Measurements from ENCODE around the gene ORM2. TPM values are rescaled to one million over a fixed set of nuclear protein-coding genes. Genes with fewer than 3 reads are reported as not detected.

The ORM2 gene
- total RNA-seq, 1 experiment from 2014 or later: 0.59 TPM

DNA sequence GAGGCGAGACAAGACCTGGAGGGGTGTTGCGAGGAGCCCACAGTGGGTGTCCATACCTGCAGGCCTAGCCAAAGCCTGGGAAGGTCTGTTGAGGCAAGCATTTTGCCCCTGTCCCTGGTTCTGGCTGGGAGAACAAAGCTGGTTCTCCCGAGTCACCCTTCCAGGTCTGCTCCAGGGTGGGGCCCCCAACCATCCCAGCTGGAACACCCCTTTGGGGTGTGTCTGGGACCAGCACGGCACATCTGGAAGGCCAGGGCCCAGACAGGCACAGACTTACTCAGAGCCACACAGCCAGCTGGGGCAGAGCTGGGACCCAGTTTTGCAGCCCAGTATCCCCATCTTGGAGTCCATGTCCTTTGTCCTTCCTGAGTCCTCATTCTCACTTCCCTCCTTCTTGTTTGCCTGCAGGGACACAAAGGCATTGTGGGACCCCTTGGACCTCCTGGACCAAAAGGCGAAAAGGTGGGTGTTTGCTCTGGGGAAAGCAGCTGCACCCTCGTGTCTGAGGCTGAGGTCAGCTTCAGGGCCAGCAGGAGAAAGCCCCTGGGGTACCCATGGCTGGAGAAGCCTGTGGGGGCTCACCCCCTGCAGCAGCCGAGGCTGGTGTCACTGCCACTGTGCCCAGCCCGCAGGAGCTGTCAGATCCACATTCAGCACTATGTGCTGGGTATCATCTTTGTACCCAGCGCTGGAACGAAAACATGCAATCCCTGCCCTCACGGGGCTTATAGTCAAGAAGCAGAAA, 45.2 kb upstream of the ORM2 start:
- ATAC-seq (no peak), DNase-seq (ENCODE audit: low read depth, low spot score) (no peak)
- Histone ChIP-seq H3K4me2 (ENCODE audit: low read length) (no peak overlapping the region), H3K27ac (ENCODE audit: low read depth, low read length) (no peak overlapping the region), H3K79me2 (ENCODE audit: insufficient read depth, low read length) (no peaks in the 10 kb centered on the region), H3K9me2 (ENCODE audit: insufficient read depth) (no peaks in the 10 kb centered on the region), H3K27me3 (ENCODE audit: insufficient read depth, low read length) (no peaks in the 10 kb centered on the region), H2AFZ (ENCODE audit: low read depth, low read length, poor library complexity, severe bottlenecking) (no peak overlapping the region), H3K9ac (ENCODE audit: low read length) (no peak overlapping the region), H3K36me3 (ENCODE audit: control insufficient read depth in 1 of 2, insufficient read depth in 2 of 2, low read length in 2 of 2) (no peaks in the 10 kb centered on the region), H3K4me3 (replicated peaks in 1 of 2; ENCODE audit: low read depth in 1 of 2, low read length in 2 of 2) (no peak overlapping the region), H4K20me1 (ENCODE audit: insufficient read depth) (no peaks in the 10 kb centered on the region), H3K4me1 (ENCODE audit: control insufficient read depth in 1 of 2, insufficient read depth in 2 of 2, low read length in 2 of 2) (peaks cover 5 to 6% of the 10 kb centered on the region in 2 experiments), H3K9me3 (ENCODE audit: control insufficient read depth in 1 of 2, insufficient read depth in 1 of 2, low read depth in 1 of 2, low read length in 2 of 2) (no peaks in the 10 kb centered on the region)
- intact Hi-C loops (cut with micrococcal nuclease): no loop called here
- ChIA-PET POLR2A (no interaction called here), RAD21 (ENCODE audit: low non-redundant PET in 1 of 2, low total read pairs in 2 of 2, uncharacterized antibody in 2 of 2, unreplicated experiment in 2 of 2) (no interaction called here), CTCF (no interaction called here)
- no TSS peak for BruUV-seq (replicated peaks)
- TF ChIP-seq JUND (IDR thresholded peaks at IDR 0.05) (no peak), EZH2phosphoT487 (IDR thresholded peaks at IDR 0.05; ENCODE audit: borderline replicate concordance) (no peak)

DNA sequence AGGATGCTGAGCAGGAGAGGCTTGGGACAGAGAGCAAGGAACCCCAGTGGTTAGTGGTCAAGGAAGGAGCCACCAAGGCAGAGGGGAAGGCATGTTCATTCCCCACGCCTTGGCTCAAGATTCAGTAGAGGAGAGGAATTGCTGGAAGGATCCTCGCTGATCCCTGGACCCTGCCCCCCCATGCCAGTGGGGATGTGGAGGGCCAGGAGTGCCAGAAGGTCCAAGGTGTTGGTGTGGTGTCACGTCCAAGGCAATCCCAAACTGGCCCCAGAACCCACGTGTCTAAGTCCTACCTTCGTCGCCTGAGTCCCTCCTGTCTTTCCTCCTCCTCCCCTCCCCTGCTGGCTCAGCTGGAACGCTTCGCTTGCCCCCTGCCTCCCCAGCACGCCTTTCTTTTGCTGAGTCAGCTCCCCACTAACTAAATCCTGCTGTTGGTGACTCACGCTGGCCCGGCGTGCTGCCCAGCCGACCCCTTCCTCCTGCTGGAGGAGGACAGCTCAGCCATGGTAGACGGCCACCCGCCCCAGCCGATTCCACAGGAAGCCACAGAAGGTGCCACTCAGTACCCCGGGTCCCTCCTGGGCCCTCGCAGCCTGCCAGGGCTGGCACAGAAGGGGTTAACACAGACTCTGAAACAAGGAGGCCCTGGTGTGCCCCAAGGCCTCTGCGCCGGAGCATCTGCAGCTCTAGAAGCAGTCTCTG, 44.4 kb upstream of the ORM2 start:
- Histone ChIP-seq H3K27ac (ENCODE audit: low read depth, low read length) (no peak overlapping the region), H3K4me1 (ENCODE audit: control insufficient read depth in 1 of 2, insufficient read depth in 2 of 2, low read length in 2 of 2) (no peaks in the 10 kb centered on the region), H4K20me1 (ENCODE audit: insufficient read depth) (no peaks in the 10 kb centered on the region), H3K79me2 (ENCODE audit: insufficient read depth, low read length) (no peaks in the 10 kb centered on the region), H3K9me2 (ENCODE audit: insufficient read depth) (no peaks in the 10 kb centered on the region), H3K9ac (ENCODE audit: low read length) (no peak overlapping the region), H2AFZ (ENCODE audit: low read depth, low read length, poor library complexity, severe bottlenecking) (no peak overlapping the region), H3K27me3 (ENCODE audit: insufficient read depth, low read length) (no peaks in the 10 kb centered on the region), H3K36me3 (ENCODE audit: control insufficient read depth in 1 of 2, insufficient read depth in 2 of 2, low read length in 2 of 2) (no peaks in the 10 kb centered on the region), H3K9me3 (ENCODE audit: control insufficient read depth in 1 of 2, insufficient read depth in 1 of 2, low read depth in 1 of 2, low read length in 2 of 2) (no peaks in the 10 kb centered on the region), H3K4me3 (replicated peaks in 1 of 2; ENCODE audit: low read depth in 1 of 2, low read length in 2 of 2) (no peak overlapping the region), H3K4me2 (ENCODE audit: low read length) (no peak overlapping the region)
- ATAC-seq (no peak), DNase-seq (ENCODE audit: low read depth, low spot score) (no peak)
- POLR2A ChIA-PET: no interaction called here
- CTCF ChIA-PET: no interaction called here
- RAD21 ChIA-PET (ENCODE audit: low non-redundant PET in 1 of 2, low total read pairs in 2 of 2, uncharacterized antibody in 2 of 2, unreplicated experiment in 2 of 2): no interaction called here
- intact Hi-C loops (cut with micrococcal nuclease): no loop called here
- BruUV-seq (replicated peaks): no TSS peak
- TF ChIP-seq POLR2AphosphoS5 (IDR thresholded peaks at IDR 0.05; ENCODE audit: low read depth, low read length) (no peak), EZH2phosphoT487 (IDR thresholded peaks at IDR 0.05; ENCODE audit: borderline replicate concordance) (no peak), YY1 (IDR thresholded peaks at IDR 0.05; ENCODE audit: extremely low read depth, insufficient replicate concordance, low read depth, low read length) (no peak), FOSL1 (IDR thresholded peaks at IDR 0.05; ENCODE audit: low read depth) (no peak)
- TF ChIP-seq, protein P1, sequence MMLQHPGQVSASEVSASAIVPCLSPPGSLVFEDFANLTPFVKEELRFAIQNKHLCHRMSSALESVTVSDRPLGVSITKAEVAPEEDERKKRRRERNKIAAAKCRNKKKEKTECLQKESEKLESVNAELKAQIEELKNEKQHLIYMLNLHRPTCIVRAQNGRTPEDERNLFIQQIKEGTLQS (IDR thresholded peaks at IDR 0.05): no peak
- TF ChIP-seq, protein P2, sequence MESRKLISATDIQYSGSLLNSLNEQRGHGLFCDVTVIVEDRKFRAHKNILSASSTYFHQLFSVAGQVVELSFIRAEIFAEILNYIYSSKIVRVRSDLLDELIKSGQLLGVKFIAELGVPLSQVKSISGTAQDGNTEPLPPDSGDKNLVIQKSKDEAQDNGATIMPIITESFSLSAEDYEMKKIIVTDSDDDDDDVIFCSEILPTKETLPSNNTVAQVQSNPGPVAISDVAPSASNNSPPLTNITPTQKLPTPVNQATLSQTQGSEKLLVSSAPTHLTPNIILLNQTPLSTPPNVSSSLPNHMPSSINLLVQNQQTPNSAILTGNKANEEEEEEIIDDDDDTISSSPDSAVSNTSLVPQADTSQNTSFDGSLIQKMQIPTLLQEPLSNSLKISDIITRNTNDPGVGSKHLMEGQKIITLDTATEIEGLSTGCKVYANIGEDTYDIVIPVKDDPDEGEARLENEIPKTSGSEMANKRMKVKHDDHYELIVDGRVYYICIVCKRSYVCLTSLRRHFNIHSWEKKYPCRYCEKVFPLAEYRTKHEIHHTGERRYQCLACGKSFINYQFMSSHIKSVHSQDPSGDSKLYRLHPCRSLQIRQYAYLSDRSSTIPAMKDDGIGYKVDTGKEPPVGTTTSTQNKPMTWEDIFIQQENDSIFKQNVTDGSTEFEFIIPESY (IDR thresholded peaks at IDR 0.05; ENCODE audit: extremely low read depth, insufficient replicate concordance, low read length): no peak
- TF ChIP-seq, protein P3, sequence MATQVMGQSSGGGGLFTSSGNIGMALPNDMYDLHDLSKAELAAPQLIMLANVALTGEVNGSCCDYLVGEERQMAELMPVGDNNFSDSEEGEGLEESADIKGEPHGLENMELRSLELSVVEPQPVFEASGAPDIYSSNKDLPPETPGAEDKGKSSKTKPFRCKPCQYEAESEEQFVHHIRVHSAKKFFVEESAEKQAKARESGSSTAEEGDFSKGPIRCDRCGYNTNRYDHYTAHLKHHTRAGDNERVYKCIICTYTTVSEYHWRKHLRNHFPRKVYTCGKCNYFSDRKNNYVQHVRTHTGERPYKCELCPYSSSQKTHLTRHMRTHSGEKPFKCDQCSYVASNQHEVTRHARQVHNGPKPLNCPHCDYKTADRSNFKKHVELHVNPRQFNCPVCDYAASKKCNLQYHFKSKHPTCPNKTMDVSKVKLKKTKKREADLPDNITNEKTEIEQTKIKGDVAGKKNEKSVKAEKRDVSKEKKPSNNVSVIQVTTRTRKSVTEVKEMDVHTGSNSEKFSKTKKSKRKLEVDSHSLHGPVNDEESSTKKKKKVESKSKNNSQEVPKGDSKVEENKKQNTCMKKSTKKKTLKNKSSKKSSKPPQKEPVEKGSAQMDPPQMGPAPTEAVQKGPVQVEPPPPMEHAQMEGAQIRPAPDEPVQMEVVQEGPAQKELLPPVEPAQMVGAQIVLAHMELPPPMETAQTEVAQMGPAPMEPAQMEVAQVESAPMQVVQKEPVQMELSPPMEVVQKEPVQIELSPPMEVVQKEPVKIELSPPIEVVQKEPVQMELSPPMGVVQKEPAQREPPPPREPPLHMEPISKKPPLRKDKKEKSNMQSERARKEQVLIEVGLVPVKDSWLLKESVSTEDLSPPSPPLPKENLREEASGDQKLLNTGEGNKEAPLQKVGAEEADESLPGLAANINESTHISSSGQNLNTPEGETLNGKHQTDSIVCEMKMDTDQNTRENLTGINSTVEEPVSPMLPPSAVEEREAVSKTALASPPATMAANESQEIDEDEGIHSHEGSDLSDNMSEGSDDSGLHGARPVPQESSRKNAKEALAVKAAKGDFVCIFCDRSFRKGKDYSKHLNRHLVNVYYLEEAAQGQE (IDR thresholded peaks at IDR 0.05; ENCODE audit: low read depth): no peak
